Keratinocyte (primary cell): Measurements from ENCODE around the gene HDAC9.

Experiments
- CTCF ChIP-seq, 3 experiments: IDR thresholded peaks in 1 of 3; conservative IDR thresholded peaks in 1 of 3; optimal IDR thresholded peaks in 1 of 3; 2 replicates in 2 of 3; 3 replicates in 1 of 3; pipeline versions ENCODE3 to v1.5.1; 2011; ENCODE audit warnings: low read length in 3 of 3, mild to moderate bottlenecking in 3 of 3, moderate library complexity in 2 of 3, control low read depth in 1 of 3, inconsistent platforms in 1 of 3; ENCODE audit not compliant: insufficient read depth in 2 of 3; ENCODE audit errors: extremely low read depth in 1 of 3
- EZH2 ChIP-seq: IDR thresholded peaks from one replicate; pipeline ENCODE4 v1.6.1; 2012; ENCODE audit warnings: inconsistent platforms, mild to moderate bottlenecking, low read length, moderate library complexity

GRCh38 chr7:18529239-18529638, 33.7 kb downstream of the HDAC9 start:
- TF ChIP-seq CTCF (optimal IDR thresholded peaks at IDR 0.05 in 1 of 3, IDR thresholded peaks at IDR 0.05 in 1 of 3, conservative IDR thresholded peaks at IDR 0.05 in 1 of 3; ENCODE audit: extremely low read depth in 1 of 3, insufficient read depth in 2 of 3, low read length in 3 of 3) (no peak), EZH2 (no peak)
